ELF-1 (cell line): ENCODE data around the gene SPEN.
"Not testable (repeated sequence)": the region's sequence is repeated elsewhere in the genome, so short reads cannot be mapped to it uniquely, and the experiment has no call there.

ENCODE experiments used
- DNase-seq: peaks from one replicate; pipeline ENCODE4 v3.0.0-alpha.2; 2016; ENCODE audit warnings: low read depth, low spot score

SPEN gene

GRCh38 chr1:15977947-15978346, 130.4 kb downstream of the SPEN start:
- DNase-seq, result not testable (repeated sequence)

DNA sequence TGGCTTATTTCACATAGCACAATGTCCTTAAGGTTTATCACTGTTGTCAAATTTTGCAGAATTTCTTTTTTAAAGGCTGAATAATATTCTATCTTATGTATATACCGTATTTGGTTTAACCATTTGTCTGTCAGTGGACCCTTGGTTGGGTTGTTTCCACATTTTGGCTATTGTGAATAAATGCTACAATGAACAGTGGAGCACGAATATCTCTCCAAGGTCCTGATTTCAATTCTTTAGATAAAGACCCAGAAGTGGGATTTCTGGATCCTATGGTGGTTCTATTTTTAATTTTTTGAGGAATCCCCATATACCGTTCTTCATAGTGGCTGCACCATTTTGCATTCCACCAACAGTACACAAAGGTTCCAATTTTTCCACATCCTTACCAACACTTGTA, 134.2 kb downstream of the SPEN start:
- DNase-seq, result no peak

DNA sequence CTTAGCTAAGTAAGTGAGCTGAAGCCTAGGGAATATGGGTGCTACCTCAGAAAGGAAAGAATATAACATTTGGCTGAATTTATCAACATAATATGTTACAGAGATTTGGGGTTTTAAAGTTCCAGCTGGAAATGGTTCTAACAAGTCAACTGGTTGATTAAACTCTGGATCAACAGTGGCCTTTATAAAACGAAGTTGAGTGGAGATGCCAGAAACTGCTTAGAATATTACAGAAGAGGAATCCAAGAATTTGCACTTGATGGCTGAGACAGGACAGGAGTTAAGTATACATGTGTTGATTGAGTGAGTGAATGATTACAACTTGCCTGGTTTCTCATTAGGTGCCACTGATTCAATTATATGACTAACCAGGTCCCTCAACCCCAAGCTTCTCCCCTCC, 135.8 kb downstream of the SPEN start:
- DNase-seq, result no peak

DNA sequence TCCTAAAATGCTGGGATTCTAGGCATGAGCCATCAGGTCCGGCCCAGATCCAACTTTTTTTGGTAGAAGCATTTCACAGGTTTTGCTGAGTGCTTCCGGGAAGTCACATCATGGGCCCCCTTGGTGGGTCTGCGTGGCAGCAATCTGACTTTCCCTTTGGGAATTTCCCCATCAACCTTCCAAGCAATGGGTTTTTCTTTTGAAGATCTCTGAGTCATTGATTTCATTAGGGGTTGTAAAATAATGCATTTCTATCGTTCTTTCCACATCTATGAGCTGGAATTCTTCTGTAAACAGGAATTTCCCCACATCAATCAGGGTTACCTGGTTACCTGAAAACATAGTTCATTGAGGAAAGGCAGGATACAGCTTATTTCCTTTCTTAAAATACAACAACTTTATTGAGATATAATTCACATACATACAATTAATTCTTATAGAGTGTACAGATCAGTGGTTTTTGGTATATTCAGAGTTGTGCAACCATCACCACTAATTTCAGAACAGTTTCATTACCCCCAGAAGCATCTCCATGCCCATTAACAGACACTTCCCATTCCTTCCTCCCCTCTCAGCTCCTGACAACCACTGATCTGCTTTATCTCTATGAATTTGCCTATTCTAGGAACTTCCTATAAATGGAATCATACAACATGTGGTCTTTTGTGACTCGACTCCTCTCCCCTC, 138.2 kb downstream of the SPEN start:
- no peak for DNase-seq

DNA sequence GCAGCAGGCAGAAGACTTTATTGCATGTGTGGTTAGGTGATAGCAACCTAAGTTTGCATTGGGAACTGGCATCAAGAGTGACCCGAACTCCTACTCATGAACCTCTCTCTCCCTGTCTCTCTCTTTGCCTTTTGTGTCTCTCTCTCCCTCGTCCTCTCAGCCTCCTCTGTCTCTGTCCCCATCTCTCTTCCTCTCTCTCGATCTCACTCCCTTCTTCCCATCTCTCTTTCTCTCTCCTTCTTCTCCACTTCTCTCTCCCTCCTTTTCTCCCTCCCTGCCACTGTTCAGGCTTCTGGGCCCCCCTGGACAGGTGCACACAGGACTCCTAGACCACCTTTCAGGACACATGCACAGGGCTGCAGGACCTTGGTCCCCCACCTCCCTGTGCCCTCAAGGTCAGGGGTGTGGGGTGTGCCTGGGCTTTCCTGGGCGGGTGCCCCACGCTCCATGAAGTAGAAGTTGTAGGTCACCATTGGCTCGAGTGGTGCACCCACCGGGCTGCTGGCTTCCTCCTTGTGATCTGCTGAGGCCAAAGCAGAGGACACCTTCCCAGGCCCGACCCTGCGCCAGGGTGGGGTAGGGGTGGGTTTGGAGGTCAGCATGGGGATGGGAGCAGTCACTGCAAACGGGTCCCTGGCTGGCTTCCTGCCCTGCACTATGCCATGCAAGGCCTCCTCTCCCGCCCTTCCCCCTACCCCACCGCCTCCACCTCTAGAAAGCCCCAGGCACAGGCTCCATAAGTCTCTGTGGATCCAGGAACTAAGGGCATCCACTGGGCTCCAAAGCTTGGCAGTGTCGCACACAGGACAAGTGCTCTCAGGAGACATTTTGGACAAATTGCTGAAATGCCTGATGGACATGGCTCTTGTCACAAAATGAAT, 141.6 kb downstream of the SPEN start:
- DNase-seq, result no peak

DNA sequence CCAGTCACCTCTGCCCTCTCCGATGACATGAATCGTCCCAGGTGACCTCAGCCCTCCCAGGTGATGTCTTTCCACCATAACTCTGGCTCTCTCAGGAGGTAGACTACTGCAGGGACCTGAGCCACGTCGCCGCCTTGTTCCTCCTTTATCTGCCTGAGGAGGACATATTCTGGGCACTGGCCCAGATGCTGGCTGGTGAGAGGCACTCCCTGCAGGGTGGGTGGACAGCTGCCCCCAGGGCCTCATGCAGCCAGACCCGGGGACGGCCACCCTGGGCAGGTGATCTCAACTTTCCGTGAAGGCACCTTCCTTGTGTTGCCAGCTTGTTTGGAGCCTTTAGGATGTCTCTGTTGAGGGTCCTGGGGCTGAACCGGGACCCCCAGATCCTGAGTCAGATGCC, 142.3 kb downstream of the SPEN start:
- DNase-seq, result no peak
